Activated CD8-positive, alpha-beta memory T cell treated with anti-CD3 and anti-CD28 coated beads for 1 hour (primary cell): ENCODE data around the gene MRPL40.
"Not testable (repeated sequence)": the region's sequence is repeated elsewhere in the genome, so short reads cannot be mapped to it uniquely, and the experiment has no call there.

ENCODE experiments used
- DNase-seq, 2 donors: peaks; one replicate each; pipeline ENCODE4 v3.0.0-alpha.2; 2020; ENCODE audit warnings: low read depth in 1 of 2; ENCODE audit errors: extremely low read depth in 1 of 2

The MRPL40 gene

GRCh38 chr22:19406846-19407245 is 25.5 kb upstream of the MRPL40 start:
- DNase-seq: no peak

GRCh38 chr22:19407649-19408606 is 24.4 kb upstream of the MRPL40 start:
- DNase-seq: no peak

GRCh38 chr22:19410941-19411689 is 21.2 kb upstream of the MRPL40 start:
- DNase-seq: no peak

GRCh38 chr22:19411690-19412045 is 20.7 kb upstream of the MRPL40 start:
- no peak for DNase-seq

- no peak for DNase-seq
Observed at GRCh38 chr22:19412478-19412877, 19.9 kb upstream of the MRPL40 start.

GRCh38 chr22:19412923-19413322 is 19.4 kb upstream of the MRPL40 start:
- DNase-seq: no peak

- no peak for DNase-seq
Observed at GRCh38 chr22:19419086-19419463, 13.3 kb upstream of the MRPL40 start.

GRCh38 chr22:19419464-19420178 is 12.7 kb upstream of the MRPL40 start:
- DNase-seq: no peak

- DNase-seq: no peak
Observed at GRCh38 chr22:19420321-19420720, 12.0 kb upstream of the MRPL40 start.

GRCh38 chr22:19422440-19423301 is 9.7 kb upstream of the MRPL40 start:
- DNase-seq: no peak

- DNase-seq: no peak
Observed at GRCh38 chr22:19424186-19424500, 8.2 kb upstream of the MRPL40 start.

- DNase-seq: no peak
Observed at GRCh38 chr22:19429950-19430889, 2.1 kb upstream of the MRPL40 start.

- no peak for DNase-seq
Observed at GRCh38 chr22:19430890-19431541, 1.3 kb upstream of the MRPL40 start.

- peak; percentile 56 to 80 for DNase-seq
Observed at GRCh38 chr22:19431649-19432132, 654 bp upstream of the MRPL40 start, which contains the start of gene HIRA. HIRA (minus strand) TSS chr22:19431733; CDS start chr22:19431476, 257 bp downstream.

- DNase-seq: no peak
Observed at GRCh38 chr22:19434401-19434800, 2.1 kb downstream of the MRPL40 start.

GRCh38 chr22:19434829-19435580 is 2.7 kb downstream of the MRPL40 start:
- no peak for DNase-seq

GRCh38 chr22:19436444-19437161 is 4.3 kb downstream of the MRPL40 start:
- not testable (repeated sequence) for DNase-seq
